HS-27A (cell line): Measurements from ENCODE around the gene CCDC85C.

Experiments
- DNase-seq: peaks from one replicate; pipeline ENCODE4 v3.0.0-alpha.2; 2012; ENCODE audit warnings: low read depth, missing footprints

CCDC85C gene

GRCh38 chr14:99605299-99605961, 1.4 kb upstream of the CCDC85C start:
- DNase-seq: peak; percentile 40

- DNase-seq: no peak
Observed at GRCh38 chr14:99604766-99605298, 825 bp upstream of the CCDC85C start.

GRCh38 chr14:99604278-99604765, 315 bp upstream of the CCDC85C start:
- DNase-seq: peak; percentile 60

GRCh38 chr14:99602788-99603415, 1.1 kb downstream of the CCDC85C start:
- DNase-seq: no peak

- no peak for DNase-seq
Observed at GRCh38 chr14:99602054-99602787, 1.8 kb downstream of the CCDC85C start.

- no peak for DNase-seq
Observed at GRCh38 chr14:99601361-99601831, 2.6 kb downstream of the CCDC85C start.

- DNase-seq: no peak
Observed at GRCh38 chr14:99600232-99600888, 3.6 kb downstream of the CCDC85C start.

GRCh38 chr14:99599393-99599792, 4.6 kb downstream of the CCDC85C start:
- no peak for DNase-seq

- no peak for DNase-seq
Observed at GRCh38 chr14:99598774-99599173, 5.2 kb downstream of the CCDC85C start.

- no peak for DNase-seq
Observed at GRCh38 chr14:99597911-99598600, 6.0 kb downstream of the CCDC85C start.

GRCh38 chr14:99596772-99597171, 7.2 kb downstream of the CCDC85C start:
- no peak for DNase-seq

GRCh38 chr14:99596071-99596627, 7.9 kb downstream of the CCDC85C start:
- DNase-seq: no peak

- no peak for DNase-seq
Observed at GRCh38 chr14:99595524-99595923, 8.5 kb downstream of the CCDC85C start.

- no peak for DNase-seq
Observed at GRCh38 chr14:99595034-99595433, 9.0 kb downstream of the CCDC85C start.

GRCh38 chr14:99593971-99594841, 9.8 kb downstream of the CCDC85C start:
- no peak for DNase-seq

- no peak for DNase-seq
Observed at GRCh38 chr14:99592933-99593753, 10.9 kb downstream of the CCDC85C start.

- DNase-seq: no peak
Observed at GRCh38 chr14:99592394-99592793, 11.6 kb downstream of the CCDC85C start.

GRCh38 chr14:99590746-99591555, 13.1 kb downstream of the CCDC85C start:
- DNase-seq: no peak
